Peyer's patch (tissue), 4 donors: Measurements from ENCODE around the gene RNASE7. TPM values are rescaled to one million over a fixed set of nuclear protein-coding genes. Genes with fewer than 3 reads are reported as not detected.

Source experiments
- DNase-seq, 3 donors: peaks; one replicate each; pipeline ENCODE4 v3.0.0-alpha.2; 2017 to 2019
- H3K27ac ChIP-seq, 4 donors: fragments of 200-600 bp; sonication (generic); one replicate each; pipeline ENCODE4 v1.5.1; 2016 to 2019
- H3K27me3 ChIP-seq, 2 donors: fragments of 200-600 bp; sonication (generic); one replicate each; pipeline ENCODE4 v1.5.1; 2019
- H3K36me3 ChIP-seq, 3 donors: fragments of 200-600 bp; sonication (generic); one replicate each; pipeline ENCODE4 v1.5.1; 2016 to 2019
- H3K4me1 ChIP-seq, 4 donors: fragments of 200-600 bp; sonication (generic); one replicate each; pipeline ENCODE4 v1.5.1; 2016 to 2019
- H3K4me3 ChIP-seq, 4 donors: fragments of 200-600 bp; sonication (generic); 1 replicate in 3 of 4; 2 replicates in 1 of 4; pipeline ENCODE4 v1.5.1; 2016 to 2019; ENCODE audit warnings: mild to moderate bottlenecking in 1 of 4
- H3K9me3 ChIP-seq, 4 donors: fragments of 200-600 bp; sonication (generic); one replicate each; pipeline ENCODE4 v1.5.1; 2016 to 2019; ENCODE audit warnings: mild to moderate bottlenecking in 1 of 4
- POLR2A ChIP-seq, 2 donors: fragments of 450-650 bp; IDR thresholded peaks; one replicate each; pipeline ENCODE4 v1.5.1; 2017; ENCODE audit warnings: antibody characterized with exemption in 2 of 2, mild to moderate bottlenecking in 2 of 2, moderate library complexity in 2 of 2
- total RNA-seq, 4 donors: library from RNA; depleted of rRNA; stranded (reverse); fragments of >200 nt; gene quantifications; one replicate each; pipeline ENCODE4 v1.1.0, GENCODE V29; 2016
- TF ChIP-seq, protein P1 (sequence below), 6 experiments: fragments of 450-650 bp in 4 of 6; fragments of 200-600 bp in 2 of 6; sonication (generic) in 1 of 6; IDR thresholded peaks; one replicate each; pipeline ENCODE4 v1.5.1; 2017 to 2019; ENCODE audit warnings: antibody characterized with exemption in 6 of 6, mild to moderate bottlenecking in 3 of 6, moderate library complexity in 1 of 6

Gene RNASE7
- total RNA-seq, 4 donors from 2014 or later: not detected

DNA sequence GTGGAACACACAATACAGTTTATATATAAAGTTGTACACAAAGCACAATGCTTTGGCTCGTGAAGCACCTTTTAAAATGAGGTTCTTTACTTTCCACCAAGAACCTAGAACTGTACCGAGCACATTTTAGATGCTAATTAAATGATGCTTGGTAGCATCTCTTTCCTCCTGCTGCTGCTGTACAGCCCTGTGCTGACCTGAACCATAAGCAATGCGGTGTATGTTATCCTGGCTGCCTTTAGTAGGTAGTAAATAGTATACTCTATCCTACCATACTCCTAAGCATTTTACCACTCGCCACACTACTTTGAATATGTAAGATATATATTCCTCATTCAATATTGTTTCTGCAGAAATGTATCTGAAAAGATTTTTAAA is 12.6 kb downstream of the RNASE7 start:
- no peaks in the 10 kb centered on the region for H3K36me3 ChIP-seq
- no peak overlapping the region for H3K4me3 ChIP-seq
- DNase-seq: no peak
- H3K4me1 ChIP-seq: no peaks in the 10 kb centered on the region
- TF ChIP-seq POLR2A (IDR thresholded peaks at IDR 0.05): no peak
- TF ChIP-seq, protein P1, sequence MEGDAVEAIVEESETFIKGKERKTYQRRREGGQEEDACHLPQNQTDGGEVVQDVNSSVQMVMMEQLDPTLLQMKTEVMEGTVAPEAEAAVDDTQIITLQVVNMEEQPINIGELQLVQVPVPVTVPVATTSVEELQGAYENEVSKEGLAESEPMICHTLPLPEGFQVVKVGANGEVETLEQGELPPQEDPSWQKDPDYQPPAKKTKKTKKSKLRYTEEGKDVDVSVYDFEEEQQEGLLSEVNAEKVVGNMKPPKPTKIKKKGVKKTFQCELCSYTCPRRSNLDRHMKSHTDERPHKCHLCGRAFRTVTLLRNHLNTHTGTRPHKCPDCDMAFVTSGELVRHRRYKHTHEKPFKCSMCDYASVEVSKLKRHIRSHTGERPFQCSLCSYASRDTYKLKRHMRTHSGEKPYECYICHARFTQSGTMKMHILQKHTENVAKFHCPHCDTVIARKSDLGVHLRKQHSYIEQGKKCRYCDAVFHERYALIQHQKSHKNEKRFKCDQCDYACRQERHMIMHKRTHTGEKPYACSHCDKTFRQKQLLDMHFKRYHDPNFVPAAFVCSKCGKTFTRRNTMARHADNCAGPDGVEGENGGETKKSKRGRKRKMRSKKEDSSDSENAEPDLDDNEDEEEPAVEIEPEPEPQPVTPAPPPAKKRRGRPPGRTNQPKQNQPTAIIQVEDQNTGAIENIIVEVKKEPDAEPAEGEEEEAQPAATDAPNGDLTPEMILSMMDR (IDR thresholded peaks at IDR 0.05): no peak
- H3K27me3 ChIP-seq: no peaks in the 10 kb centered on the region
- H3K27ac ChIP-seq: peak overlapping the region in 1 of 4 donors; percentile 47
- H3K9me3 ChIP-seq: no peaks in the 10 kb centered on the region

GRCh38 chr14:21055432-21056117 is 13.4 kb downstream of the RNASE7 start:
- Histone ChIP-seq H3K9me3 (no peaks in the 10 kb centered on the region), H3K27ac (peak overlapping the region in 2 of 4 donors; percentile 51 to 60), H3K4me3 (no peak overlapping the region), H3K36me3 (no peaks in the 10 kb centered on the region), H3K27me3 (no peaks in the 10 kb centered on the region), H3K4me1 (peaks cover 0 to 4% (median 0%) of the 10 kb centered on the region in 4 donors)
- no peak for DNase-seq
- TF ChIP-seq, protein P1 (IDR thresholded peaks at IDR 0.05): peak in 1 of 6 experiments; percentile 15
- TF ChIP-seq POLR2A (IDR thresholded peaks at IDR 0.05): no peak

GRCh38 chr14:21056520-21057163 is 14.5 kb downstream of the RNASE7 start:
- Histone ChIP-seq H3K36me3 (no peaks in the 10 kb centered on the region), H3K27me3 (no peaks in the 10 kb centered on the region), H3K9me3 (no peaks in the 10 kb centered on the region), H3K4me3 (no peak overlapping the region), H3K4me1 (peaks cover 0 to 4% (median 0%) of the 10 kb centered on the region in 4 donors), H3K27ac (peak overlapping the region in 3 of 4 donors; percentile 6 to 60 (median 41))
- peak in 1 of 3 donors; percentile 70 for DNase-seq
- TF ChIP-seq, protein P1 (IDR thresholded peaks at IDR 0.05): no peak
- no peak for TF ChIP-seq POLR2A (IDR thresholded peaks at IDR 0.05)

DNA sequence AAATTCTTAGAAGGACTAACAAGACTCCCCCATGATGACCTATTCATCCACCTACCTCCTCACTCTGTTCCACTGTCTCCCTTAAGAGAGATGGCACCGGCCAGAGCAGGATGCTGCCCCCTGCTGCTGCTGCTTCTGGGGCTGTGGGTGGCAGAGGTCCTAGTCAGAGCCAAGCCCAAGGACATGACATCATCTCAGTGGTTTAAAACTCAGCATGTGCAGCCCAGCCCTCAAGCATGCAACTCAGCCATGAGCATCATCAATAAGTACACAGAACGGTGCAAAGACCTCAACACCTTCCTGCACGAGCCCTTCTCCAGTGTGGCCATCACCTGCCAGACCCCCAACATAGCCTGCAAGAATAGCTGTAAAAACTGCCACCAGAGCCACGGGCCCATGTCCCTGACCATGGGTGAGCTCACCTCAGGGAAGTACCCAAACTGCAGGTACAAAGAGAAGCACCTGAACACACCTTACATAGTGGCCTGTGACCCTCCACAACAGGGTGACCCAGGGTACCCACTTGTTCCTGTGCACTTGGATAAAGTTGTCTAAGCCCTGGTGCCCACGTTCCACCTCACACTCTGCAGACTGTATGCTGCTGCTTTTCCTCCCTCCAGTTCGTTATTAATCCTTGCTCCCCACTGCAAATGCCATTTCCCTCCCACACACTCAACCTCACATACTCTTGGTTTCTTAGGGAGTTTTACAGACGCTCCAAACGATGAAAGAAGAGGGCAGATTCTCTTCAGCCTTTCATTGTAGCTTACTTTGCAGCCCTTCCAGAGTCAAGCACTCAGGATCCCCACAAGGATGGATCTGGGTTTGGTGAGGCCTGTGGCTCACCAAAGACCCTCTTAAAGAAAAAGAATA is 15.9 kb downstream of the RNASE7 start, which contains the start of gene RNASE8:
Gene RNASE8, plus strand, starts transcription at position 20 of the 873 bp plus-strand sequence. Its CDS starts 71 bp downstream, at position 91.
- Histone ChIP-seq H3K36me3 (no peaks in the 10 kb centered on the region), H3K4me1 (peaks cover 0 to 4% (median 0%) of the 10 kb centered on the region in 4 donors), H3K27ac (peak within 1 kb of the TSS in 1 of 4 donors; percentile 41), H3K27me3 (no peaks in the 10 kb centered on the region), H3K4me3 (no peak within 1 kb of the TSS), H3K9me3 (no peaks in the 10 kb centered on the region)
- no peak for DNase-seq
- TF ChIP-seq POLR2A (IDR thresholded peaks at IDR 0.05): no peak
- TF ChIP-seq, protein P1 (IDR thresholded peaks at IDR 0.05): no peak

DNA sequence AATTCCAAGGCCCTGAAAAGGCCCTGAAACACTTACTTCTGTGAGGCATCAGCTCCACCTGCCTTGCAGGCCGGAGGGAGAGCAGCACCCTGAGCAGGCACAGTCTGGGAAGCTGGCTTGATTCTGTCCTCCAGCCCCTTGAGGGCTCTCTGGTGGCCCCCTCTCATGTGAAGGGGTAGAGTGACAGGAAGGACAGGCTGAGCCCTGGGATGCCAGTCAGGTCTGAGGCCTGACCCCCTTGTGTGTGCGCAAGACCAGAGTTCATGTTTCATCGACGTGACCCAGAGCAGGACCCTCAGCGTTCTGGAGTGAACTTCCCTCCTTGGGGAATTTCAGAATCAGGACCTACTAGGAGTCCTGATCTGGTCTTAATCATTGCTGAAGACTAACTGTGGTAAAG is 16.7 kb downstream of the RNASE7 start:
- no peaks in the 10 kb centered on the region for H3K9me3 ChIP-seq
- no peak for TF ChIP-seq POLR2A (IDR thresholded peaks at IDR 0.05)
- TF ChIP-seq, protein P1 (IDR thresholded peaks at IDR 0.05): no peak
- no peak for DNase-seq
- no peaks in the 10 kb centered on the region for H3K36me3 ChIP-seq
- H3K4me1 ChIP-seq: peaks cover 0 to 4% (median 0%) of the 10 kb centered on the region in 4 donors
- no peak overlapping the region for H3K27ac ChIP-seq
- H3K4me3 ChIP-seq: no peak overlapping the region
- no peaks in the 10 kb centered on the region for H3K27me3 ChIP-seq
